ENCODE measurements around the gene SMIM14. TPM values are rescaled to one million over a fixed set of nuclear protein-coding genes. Genes with fewer than 3 reads are reported as not detected.

SMIM14 gene
- total RNA-seq, 1 experiment from 2014 or later: 48.2 TPM

DNA sequence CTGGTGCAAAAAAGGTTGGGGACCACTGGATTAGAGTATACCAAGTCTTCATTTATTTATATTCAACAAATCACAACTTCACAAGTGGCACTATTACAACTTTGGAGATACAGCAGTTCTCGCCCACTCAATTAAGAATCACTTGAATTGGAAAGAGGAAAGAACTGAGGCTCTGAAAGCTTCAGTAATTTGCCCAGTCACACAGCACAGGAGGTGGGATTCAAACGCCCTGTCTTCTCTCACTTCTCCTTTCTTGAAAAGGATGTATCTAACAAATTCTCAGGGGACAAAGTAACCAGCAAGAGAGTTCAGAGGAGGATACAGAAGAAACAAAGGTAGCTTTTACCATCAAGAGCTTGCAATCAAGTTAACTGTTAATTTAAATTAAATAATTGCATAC is 12.4 kb downstream of the SMIM14 start:
- peaks cover 21% of the 10 kb centered on the region for H3K4me1 ChIP-seq (ENCODE audit: control insufficient read depth, insufficient read depth, low read length)
- ATAC-seq (no peak), DNase-seq (ENCODE audit: low read depth, low spot score) (no peak)
- no peak for TF ChIP-seq SIN3A (IDR thresholded peaks at IDR 0.05; ENCODE audit: borderline replicate concordance, insufficient read depth, low read depth, low read length)
- no peak for TF ChIP-seq TCF7L2 (IDR thresholded peaks at IDR 0.05; ENCODE audit: low read depth, low read length)
- no peak for TF ChIP-seq POLR2AphosphoS5 (IDR thresholded peaks at IDR 0.05; ENCODE audit: low read depth, low read length)
- no peaks in the 10 kb centered on the region for H3K9me3 ChIP-seq (ENCODE audit: control insufficient read depth, insufficient read depth, low read depth, low read length)
- ChIA-PET CTCF (no interaction called here), POLR2A (interaction anchor here (0.6 to 0.7 kb wide), 2 partner anchors 11 to 15 kb away, joined by 3 read pairs; no protein-coding TSS in a partner anchor)
- H3K27me3 ChIP-seq (ENCODE audit: control insufficient read depth, insufficient read depth, low read length): no peaks in the 10 kb centered on the region
- H3K36me3 ChIP-seq (ENCODE audit: control insufficient read depth, insufficient read depth, low read length): no peaks in the 10 kb centered on the region
- in situ Hi-C loops (cut with HindIII; ENCODE audit: low pct_unique_long_range_greater_than_20kb, low sequenced_read_pairs) (no loop called here), intact Hi-C loops (cut with micrococcal nuclease; ENCODE audit: unreplicated experiment) (no loop called here)
- TSS peak; percentile 41 for BruUV-seq (replicated peaks)
- H3K4me3 ChIP-seq (ENCODE audit: low read depth in 2 of 2, low read length in 2 of 2): no peak overlapping the region
- H3K27ac ChIP-seq (ENCODE audit: low read length): peak overlapping the region; percentile 62

DNA sequence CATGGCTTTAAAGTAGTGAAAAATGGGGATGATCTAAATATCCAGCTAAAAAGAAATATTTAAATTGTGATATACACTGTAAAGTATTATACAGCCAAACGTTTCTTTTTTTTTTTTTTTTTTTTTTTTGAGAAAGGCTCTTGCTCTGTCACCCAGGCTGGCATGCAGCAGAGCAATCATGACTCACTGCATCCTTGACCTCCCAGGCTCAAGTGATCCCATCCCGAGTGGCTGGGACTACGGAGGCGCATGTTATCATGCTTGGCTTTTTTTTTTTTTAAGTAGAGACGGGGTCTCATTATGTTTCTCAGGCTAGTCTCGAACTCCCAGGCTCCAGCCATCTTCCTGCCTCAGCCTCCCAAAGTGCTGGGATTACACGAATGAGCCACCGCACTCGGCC is 17.1 kb downstream of the SMIM14 start:
- no peaks in the 10 kb centered on the region for H3K9me3 ChIP-seq (ENCODE audit: control insufficient read depth, insufficient read depth, low read depth, low read length)
- ChIA-PET POLR2A (no interaction called here), CTCF (no interaction called here)
- peak; percentile 90 for ATAC-seq
- H3K4me1 ChIP-seq (ENCODE audit: control insufficient read depth, insufficient read depth, low read length): peaks cover 51% of the 10 kb centered on the region
- peak overlapping the region in 1 of 2 experiments; percentile 24; a peak in 2 of 4 replicates for H3K4me3 ChIP-seq (ENCODE audit: low read depth in 2 of 2, low read length in 2 of 2)
- BruUV-seq (replicated peaks): no TSS peak
- TF ChIP-seq, protein P1, sequence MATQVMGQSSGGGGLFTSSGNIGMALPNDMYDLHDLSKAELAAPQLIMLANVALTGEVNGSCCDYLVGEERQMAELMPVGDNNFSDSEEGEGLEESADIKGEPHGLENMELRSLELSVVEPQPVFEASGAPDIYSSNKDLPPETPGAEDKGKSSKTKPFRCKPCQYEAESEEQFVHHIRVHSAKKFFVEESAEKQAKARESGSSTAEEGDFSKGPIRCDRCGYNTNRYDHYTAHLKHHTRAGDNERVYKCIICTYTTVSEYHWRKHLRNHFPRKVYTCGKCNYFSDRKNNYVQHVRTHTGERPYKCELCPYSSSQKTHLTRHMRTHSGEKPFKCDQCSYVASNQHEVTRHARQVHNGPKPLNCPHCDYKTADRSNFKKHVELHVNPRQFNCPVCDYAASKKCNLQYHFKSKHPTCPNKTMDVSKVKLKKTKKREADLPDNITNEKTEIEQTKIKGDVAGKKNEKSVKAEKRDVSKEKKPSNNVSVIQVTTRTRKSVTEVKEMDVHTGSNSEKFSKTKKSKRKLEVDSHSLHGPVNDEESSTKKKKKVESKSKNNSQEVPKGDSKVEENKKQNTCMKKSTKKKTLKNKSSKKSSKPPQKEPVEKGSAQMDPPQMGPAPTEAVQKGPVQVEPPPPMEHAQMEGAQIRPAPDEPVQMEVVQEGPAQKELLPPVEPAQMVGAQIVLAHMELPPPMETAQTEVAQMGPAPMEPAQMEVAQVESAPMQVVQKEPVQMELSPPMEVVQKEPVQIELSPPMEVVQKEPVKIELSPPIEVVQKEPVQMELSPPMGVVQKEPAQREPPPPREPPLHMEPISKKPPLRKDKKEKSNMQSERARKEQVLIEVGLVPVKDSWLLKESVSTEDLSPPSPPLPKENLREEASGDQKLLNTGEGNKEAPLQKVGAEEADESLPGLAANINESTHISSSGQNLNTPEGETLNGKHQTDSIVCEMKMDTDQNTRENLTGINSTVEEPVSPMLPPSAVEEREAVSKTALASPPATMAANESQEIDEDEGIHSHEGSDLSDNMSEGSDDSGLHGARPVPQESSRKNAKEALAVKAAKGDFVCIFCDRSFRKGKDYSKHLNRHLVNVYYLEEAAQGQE (IDR thresholded peaks at IDR 0.05; ENCODE audit: insufficient read depth in 1 of 2, low read depth in 2 of 2, low read length in 1 of 2): no peak
- no peak for TF ChIP-seq TCF7L2 (IDR thresholded peaks at IDR 0.05; ENCODE audit: low read depth, low read length)
- TF ChIP-seq, protein P2, sequence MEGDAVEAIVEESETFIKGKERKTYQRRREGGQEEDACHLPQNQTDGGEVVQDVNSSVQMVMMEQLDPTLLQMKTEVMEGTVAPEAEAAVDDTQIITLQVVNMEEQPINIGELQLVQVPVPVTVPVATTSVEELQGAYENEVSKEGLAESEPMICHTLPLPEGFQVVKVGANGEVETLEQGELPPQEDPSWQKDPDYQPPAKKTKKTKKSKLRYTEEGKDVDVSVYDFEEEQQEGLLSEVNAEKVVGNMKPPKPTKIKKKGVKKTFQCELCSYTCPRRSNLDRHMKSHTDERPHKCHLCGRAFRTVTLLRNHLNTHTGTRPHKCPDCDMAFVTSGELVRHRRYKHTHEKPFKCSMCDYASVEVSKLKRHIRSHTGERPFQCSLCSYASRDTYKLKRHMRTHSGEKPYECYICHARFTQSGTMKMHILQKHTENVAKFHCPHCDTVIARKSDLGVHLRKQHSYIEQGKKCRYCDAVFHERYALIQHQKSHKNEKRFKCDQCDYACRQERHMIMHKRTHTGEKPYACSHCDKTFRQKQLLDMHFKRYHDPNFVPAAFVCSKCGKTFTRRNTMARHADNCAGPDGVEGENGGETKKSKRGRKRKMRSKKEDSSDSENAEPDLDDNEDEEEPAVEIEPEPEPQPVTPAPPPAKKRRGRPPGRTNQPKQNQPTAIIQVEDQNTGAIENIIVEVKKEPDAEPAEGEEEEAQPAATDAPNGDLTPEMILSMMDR (IDR thresholded peaks at IDR 0.05): no peak
- no peak for TF ChIP-seq POLR2AphosphoS5 (IDR thresholded peaks at IDR 0.05; ENCODE audit: low read depth, low read length)
- no peak for TF ChIP-seq SIN3A (IDR thresholded peaks at IDR 0.05; ENCODE audit: borderline replicate concordance, insufficient read depth, low read depth, low read length)
- DNase-seq (ENCODE audit: low read depth, low spot score): no peak
- in situ Hi-C loops (cut with HindIII; ENCODE audit: low pct_unique_long_range_greater_than_20kb, low sequenced_read_pairs): no loop called here
- H3K36me3 ChIP-seq (ENCODE audit: control insufficient read depth, insufficient read depth, low read length): no peaks in the 10 kb centered on the region
- intact Hi-C loops (cut with micrococcal nuclease; ENCODE audit: unreplicated experiment): no loop called here
- H3K27me3 ChIP-seq (ENCODE audit: control insufficient read depth, insufficient read depth, low read length): no peaks in the 10 kb centered on the region
- H3K27ac ChIP-seq (ENCODE audit: low read length): peak overlapping the region; percentile 98

DNA sequence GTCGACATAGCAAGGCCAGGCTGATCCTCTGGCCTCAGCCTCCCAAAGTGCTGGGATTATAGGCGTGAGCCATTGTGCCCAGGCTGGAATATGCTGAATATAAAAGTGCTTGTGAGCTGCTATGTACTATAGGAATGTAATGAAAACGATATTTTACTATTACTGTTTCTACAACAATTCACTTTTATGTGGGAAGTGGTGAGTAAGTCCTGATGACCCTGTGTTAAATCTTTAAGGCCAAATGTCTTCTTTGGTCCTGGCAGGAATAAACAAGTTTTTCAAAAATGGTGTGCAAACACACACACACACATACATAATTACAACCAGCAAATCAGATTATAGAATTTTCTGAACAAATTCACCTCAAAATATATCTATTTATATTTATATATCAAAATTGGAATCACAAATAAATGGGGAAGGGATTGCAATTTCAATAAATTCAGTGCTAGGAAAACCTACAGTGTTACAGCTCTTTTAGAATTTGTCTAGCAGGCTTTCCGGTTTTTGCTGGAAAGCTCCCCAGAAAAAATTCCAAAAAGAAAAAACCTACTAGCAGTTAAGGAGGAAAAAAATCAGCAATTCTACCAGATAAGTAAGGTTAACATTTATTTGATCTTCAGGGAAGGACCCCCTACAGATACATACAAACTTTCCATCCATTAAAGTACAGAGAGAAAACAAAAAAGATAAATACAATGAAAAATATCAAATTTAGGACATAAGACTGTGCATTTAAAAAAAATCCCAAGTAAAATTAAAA is 17.9 kb downstream of the SMIM14 start:
- H3K4me3 ChIP-seq (ENCODE audit: low read depth in 2 of 2, low read length in 2 of 2): no peak overlapping the region
- peak overlapping the region; percentile 98 for H3K27ac ChIP-seq (ENCODE audit: low read length)
- no peaks in the 10 kb centered on the region for H3K36me3 ChIP-seq (ENCODE audit: control insufficient read depth, insufficient read depth, low read length)
- TF ChIP-seq TCF7L2 (IDR thresholded peaks at IDR 0.05; ENCODE audit: low read depth, low read length) (0 out of 2 replicates have a peak, but pooled peaks have one; percentile 1), SIN3A (IDR thresholded peaks at IDR 0.05; ENCODE audit: borderline replicate concordance, insufficient read depth, low read depth, low read length) (no peak)
- DNase-seq (ENCODE audit: low read depth, low spot score) (no peak), ATAC-seq (no peak)
- no TSS peak for BruUV-seq (replicated peaks)
- CTCF ChIA-PET: no interaction called here
- H3K27me3 ChIP-seq (ENCODE audit: control insufficient read depth, insufficient read depth, low read length): no peaks in the 10 kb centered on the region
- no peaks in the 10 kb centered on the region for H3K9me3 ChIP-seq (ENCODE audit: control insufficient read depth, insufficient read depth, low read depth, low read length)
- peaks cover 56% of the 10 kb centered on the region for H3K4me1 ChIP-seq (ENCODE audit: control insufficient read depth, insufficient read depth, low read length)
- intact Hi-C loops (cut with micrococcal nuclease; ENCODE audit: unreplicated experiment): no loop called here
- POLR2A ChIA-PET: no interaction called here
- in situ Hi-C loops (cut with HindIII; ENCODE audit: low pct_unique_long_range_greater_than_20kb, low sequenced_read_pairs): no loop called here
